ENCODE measurements around the gene CTNNBL1.

The CTNNBL1 gene

DNA sequence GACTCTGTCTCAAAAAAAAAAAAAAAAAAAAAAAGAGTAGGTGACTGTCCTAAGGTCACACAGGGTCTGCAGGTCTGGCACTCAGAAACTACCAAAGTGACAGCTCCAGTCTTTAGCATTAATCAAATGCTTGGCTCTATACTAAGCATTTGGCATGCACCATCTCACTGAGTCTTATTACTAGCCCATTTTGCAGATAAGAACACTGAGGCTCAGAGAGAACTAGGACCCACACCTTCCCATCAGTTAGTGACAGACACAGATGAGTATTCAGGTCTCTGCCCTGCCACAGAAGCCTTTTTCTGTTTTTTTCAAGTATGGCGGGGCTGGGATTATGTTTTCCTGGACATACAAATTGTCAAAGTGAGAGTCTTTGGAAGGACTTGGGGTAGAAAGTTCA, 186.0 kb downstream of the CTNNBL1 start:
- DNase-seq (ENCODE audit: low read depth, low spot score): no peak

DNA sequence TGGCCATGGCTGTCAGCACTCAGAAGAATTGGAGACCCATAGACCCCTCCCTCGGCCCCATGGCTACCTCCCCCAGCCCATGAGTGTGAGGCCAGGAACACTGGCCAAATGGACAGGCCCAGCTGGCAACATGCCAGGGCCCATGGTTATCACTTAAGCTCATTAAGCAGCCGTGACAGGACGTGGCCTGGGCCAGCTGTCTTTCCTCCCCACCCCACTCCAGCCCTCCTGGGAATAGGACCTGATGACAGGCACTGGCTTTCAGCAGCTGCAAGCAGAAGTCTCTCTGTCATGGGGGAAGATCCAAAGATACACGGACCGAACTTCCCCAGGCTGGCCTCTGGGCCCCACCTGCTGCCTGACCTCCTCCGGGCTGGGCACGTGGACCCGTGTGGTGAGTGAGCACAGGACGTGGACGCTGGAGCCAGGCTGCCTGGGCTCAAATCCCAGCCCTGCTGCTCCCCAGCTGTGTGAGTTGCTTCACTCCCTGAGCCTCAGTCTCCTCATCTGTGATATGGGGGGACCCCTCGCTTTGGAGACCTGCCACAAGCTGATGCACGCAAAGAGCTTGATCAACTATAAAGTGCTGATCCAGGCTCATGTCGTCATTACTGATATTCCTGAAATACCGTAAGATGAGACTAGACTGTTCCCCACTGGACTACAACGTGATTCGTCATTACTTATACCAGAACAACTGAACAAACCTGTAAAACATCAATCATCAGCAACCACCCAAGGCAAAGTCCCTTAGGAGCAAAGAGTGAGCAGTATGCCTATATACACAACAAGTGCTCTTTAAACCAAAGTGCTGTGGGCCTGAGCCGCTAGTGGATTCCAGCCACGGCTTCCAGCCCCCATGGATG, 187.1 kb downstream of the CTNNBL1 start:
- no peak for DNase-seq (ENCODE audit: low read depth, low spot score)

DNA sequence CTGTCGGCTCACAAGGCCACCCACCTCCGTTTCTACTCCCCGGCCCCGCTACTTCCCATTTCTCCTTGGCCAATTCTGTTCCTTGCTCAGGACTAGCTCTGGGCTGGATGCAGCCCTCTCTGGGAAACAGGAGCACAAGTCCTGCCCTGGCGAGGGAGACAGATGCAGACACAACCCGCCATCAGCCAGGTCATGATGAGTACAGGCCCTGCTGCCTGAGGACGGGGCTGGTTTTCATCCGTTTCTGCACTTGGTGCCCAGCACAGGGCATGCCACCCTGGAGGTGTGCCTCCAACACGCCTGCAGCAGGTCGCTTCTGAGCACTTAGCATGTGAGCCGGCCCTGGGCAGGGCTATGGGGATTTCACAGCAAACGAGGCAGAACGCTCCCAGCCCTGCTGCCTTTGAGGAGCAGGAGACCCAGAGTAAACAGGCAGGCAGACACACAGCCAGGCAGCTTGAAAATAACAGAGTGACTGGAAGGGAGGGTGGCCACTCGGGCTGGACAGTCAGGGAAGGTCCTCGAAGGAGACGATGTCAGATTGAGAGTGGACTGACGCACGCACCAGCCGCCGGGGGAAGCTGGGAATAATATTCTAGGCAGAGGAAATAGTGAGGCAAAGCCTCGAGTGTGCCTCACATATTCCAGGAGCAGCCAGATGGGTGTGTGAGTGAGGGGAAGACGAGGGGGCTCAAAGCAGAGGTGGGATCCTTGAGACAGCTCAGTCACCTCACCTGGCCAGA, 187.9 kb downstream of the CTNNBL1 start:
- DNase-seq (ENCODE audit: low read depth, low spot score): no peak

DNA sequence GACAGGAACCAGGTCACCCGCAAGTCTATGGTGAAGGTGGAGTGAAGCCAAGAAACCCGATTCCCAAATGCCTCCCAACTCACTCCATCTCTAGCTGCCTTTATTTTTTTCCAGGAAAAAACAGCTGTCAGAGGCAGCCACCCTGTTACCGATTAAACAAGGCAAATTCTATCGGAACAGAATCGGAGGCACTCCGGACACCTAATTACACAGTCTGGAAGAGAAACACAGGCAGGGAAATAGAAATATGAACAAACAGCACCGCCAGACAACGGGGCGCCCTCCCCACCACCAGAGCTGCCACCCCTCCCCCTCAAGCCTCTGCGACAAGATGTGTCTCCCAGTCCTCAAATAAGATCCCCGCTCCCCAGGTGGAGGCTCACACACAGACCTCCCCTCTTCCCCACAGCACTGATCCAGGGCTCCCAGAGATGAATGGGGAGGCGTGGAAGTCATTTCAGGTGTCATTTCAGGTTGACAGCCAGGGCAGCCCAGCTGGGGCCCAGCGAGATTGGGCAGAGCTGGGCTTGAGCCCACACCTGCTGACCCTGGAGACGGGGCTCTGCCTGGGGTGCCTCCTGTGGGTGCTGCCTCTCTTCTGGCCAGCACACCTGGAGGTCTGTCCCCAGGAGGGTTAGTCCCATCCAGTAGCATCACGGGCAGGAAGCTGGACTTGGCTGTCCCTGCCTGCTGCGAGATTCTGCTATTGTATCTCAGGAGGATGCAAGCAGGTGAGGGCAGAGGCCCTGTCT, 189.3 kb downstream of the CTNNBL1 start:
- no peak for DNase-seq (ENCODE audit: low read depth, low spot score)

- no peak for DNase-seq (ENCODE audit: low read depth, low spot score)
Observed at GRCh38 chr20:37885042-37885441, 191.2 kb downstream of the CTNNBL1 start.

GRCh38 chr20:37885593-37886503, 192.0 kb downstream of the CTNNBL1 start:
- no peak for DNase-seq (ENCODE audit: low read depth, low spot score)

DNA sequence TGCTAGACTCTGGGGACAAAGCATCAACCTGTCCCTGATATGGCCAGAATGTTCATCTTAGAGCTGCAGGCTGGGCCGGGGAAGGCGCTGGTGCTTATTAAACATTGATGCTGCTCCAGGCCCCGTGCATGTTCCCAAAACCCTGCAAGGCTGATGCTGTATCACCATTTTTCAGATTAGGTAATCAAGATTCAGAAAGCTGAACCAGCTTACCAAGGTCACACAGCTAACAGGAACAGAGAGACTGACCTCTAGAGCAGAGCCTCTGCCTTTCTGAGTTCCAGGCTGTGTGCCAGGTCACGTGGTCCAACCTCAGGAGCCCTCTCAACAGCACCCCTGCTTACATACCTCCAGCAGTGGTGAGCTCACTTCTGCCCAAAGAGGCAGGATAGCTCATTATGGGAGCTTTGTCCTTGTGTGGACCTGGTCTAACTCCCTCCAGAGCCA, 193.0 kb downstream of the CTNNBL1 start:
- no peak for DNase-seq (ENCODE audit: low read depth, low spot score)

DNA sequence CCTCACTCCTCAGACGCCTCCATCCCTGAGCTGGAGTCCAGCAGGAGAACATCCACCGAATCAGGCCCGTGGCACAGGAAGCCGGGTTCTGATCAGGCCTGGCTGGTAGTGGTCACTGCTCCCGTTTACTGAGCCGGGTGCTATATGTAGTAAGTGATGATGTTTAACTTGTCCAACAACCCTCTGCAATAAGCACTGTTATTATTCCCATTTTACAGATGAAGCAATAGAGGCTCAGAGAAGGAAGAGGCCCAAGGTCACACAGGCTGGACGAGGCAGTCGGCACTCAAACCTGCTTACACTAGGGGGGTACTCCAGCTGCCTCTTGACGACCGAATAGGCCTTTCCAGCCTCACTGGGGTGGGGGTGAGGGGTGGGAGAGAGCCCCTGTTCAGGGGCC, 194.8 kb downstream of the CTNNBL1 start:
- no peak for DNase-seq (ENCODE audit: low read depth, low spot score)

DNA sequence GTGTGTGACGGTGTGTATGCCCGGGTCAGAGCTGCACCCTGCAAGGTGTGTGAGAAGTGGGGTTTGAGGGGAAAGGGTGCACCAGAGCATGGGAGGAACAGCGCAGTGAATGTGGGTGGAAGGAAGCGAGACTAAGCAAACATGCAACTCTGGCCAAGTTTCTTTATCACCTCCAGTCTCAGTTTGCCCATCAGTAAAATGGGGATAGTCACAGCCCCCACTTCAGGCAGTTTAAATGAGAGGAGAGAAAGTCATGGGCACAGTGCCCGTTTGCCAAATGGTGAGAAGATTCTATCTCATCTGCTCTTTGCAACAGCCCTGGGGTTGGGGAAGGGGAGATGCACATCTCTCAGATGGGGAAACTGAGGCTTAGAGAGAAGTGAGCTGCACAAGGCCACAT, 196.3 kb downstream of the CTNNBL1 start:
- DNase-seq (ENCODE audit: low read depth, low spot score): no peak

- DNase-seq (ENCODE audit: low read depth, low spot score): no peak
Observed at GRCh38 chr20:37890643-37891042, 196.8 kb downstream of the CTNNBL1 start.

GRCh38 chr20:37892001-37892400, 198.2 kb downstream of the CTNNBL1 start:
- no peak for DNase-seq (ENCODE audit: low read depth, low spot score)

GRCh38 chr20:37893566-37894241, 199.9 kb downstream of the CTNNBL1 start:
- DNase-seq (ENCODE audit: low read depth, low spot score): no peak

DNA sequence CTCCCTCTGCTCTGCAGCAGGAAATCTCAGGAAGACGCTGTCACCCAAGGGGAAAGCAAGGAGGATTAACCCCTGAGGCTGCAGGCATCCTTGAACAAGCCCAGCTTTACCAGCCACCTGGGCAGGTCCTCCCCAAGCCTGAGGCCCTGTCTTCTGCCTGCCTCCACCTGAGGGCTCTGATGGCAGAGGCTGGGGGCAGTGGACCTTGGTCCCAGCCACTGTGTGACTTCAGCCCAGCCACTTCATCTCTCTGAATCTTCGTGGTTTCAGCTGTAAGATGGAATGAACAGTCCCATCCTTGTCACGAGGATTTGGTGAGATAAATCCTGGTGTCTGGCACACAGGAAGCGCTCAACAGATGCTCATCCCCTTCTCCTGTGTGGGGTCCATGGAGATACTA, 200.6 kb downstream of the CTNNBL1 start:
- DNase-seq (ENCODE audit: low read depth, low spot score): no peak

- no peak for DNase-seq (ENCODE audit: low read depth, low spot score)
Observed at GRCh38 chr20:37895166-37895565, 201.3 kb downstream of the CTNNBL1 start.

DNA sequence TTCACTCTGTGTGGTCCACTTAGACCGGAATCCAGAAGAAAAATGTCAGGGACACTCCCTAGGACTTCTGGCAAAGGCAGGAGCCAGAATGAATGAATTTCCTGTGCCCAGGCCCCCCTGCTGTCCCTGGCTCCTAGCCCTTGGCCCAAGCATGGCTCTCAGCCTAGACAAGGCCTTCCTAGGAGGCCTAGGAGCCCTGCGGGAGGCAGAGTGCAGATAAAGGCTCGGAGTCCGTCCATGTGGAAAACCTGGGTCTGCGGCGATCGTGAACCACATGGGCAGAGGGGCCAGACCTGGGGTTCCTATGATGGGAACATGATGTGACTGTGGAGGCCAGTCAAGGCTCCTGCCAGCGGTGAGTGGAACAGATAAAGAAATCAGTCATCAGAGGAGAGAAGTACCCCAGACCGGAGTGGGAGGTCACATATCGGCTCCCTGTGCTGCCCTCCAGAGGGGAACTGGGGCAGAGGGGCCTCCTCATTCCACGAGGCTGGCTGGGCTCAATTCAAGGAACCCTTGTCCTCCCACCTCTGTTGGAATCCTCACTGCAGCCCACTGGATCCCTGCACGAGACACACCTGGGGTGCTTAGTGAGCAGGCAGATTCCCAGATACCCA, 203.2 kb downstream of the CTNNBL1 start:
- DNase-seq (ENCODE audit: low read depth, low spot score): no peak

DNA sequence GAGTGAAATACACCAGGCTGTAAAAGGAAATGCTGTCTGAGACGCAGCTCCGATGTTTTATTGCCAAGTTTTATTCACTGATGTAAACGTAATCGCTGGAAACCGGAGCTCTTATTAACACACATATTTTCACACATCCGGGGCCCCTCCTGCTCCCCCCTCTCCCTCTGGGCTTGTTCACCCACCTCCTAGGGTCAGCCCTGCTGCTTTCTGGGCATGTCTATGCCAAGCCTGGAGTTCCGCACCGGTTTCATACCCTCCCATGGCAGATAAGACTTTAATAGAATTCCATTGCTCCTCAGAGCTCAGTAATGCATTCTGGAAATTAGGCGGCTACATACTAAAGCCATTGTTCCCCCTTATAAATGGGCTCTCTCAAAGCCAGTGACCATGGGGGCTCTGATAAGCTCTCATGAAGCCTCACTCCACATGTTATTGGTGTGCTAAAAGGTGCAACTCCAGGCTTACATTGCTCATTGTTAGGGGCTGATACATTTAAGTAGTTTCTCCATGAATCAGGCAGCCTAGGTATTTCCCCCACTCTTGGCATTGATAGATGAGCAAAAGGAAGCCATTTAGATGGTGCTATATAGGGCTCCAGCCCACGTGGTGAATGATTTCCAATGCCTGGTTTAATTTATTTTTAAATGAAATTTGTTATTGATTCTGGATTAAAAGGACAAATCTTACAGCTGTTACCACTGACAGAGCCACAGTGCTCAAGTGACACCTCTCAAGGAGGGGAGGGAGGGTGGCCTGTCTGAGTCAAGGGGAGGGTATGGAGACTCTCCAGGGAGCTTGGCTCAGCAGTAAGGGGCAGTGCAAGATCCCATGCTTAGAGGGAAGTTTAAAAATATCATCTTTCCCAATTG, 204.6 kb downstream of the CTNNBL1 start:
- DNase-seq (ENCODE audit: low read depth, low spot score): no peak

GRCh38 chr20:37899105-37900045, 205.5 kb downstream of the CTNNBL1 start:
- DNase-seq (ENCODE audit: low read depth, low spot score): no peak

DNA sequence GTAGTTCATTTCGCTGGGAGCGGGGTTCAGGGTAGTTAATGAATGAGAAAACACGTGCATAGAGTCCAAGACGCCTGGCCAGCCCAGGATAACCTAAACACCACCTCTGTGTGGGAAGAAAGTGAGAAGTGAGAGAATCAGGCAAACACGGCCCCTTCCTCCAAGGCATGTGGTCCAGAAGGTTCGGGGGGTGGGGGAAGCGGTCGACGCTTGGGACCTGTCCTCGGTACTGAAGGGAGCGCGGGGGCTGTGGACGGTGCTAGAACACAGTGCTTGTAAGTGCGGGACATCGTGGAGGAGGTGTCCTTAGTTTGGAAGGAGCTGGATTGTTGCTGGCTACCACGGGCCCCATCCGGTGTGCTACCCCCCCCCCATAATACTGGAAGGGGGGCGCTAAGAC, 207.4 kb downstream of the CTNNBL1 start:
- no peak for DNase-seq (ENCODE audit: low read depth, low spot score)
